ENCODE data around the gene CES1. TPM values are rescaled to one million over a fixed set of nuclear protein-coding genes. Genes with fewer than 3 reads are reported as not detected.
"Not testable (repeated sequence)": the region's sequence is repeated elsewhere in the genome, so short reads cannot be mapped to it uniquely, and the experiment has no call there.

CES1 gene
- total RNA-seq, 2 experiments from 2014 or later: not detected

- Mint-ChIP-seq H3K4me1 (ENCODE audit: low read depth) (no peaks in the 10 kb centered on the region), H3K27me3 (peaks cover 19% of the 10 kb centered on the region), H3K36me3 (ENCODE audit: low read depth) (no peaks in the 10 kb centered on the region), H3K9me3 (no peaks in the 10 kb centered on the region), H3K27ac (no peak overlapping the region), H3K4me3 (no peak overlapping the region)
- ChIA-PET CTCF (no interaction called here), POLR2A (no interaction called here)
- TF ChIP-seq CTCF (IDR thresholded peaks at IDR 0.05): no peak
- intact Hi-C loops (cut with micrococcal nuclease): no loop called here
- DNase-seq (no peak), ATAC-seq (no peak)
Observed at GRCh38 chr16:55817236-55817912, 15.5 kb downstream of the CES1 start.

GRCh38 chr16:55816222-55816621, 16.7 kb downstream of the CES1 start:
- POLR2A ChIA-PET; H3K27ac Mint-ChIP-seq; H3K9me3 Mint-ChIP-seq; H3K4me3 Mint-ChIP-seq; H3K4me1 Mint-ChIP-seq (ENCODE audit: low read depth); H3K36me3 Mint-ChIP-seq (ENCODE audit: low read depth); DNase-seq; ATAC-seq; CTCF ChIA-PET; intact Hi-C loops (cut with micrococcal nuclease): not testable (repeated sequence)
- peaks cover 17% of the 10 kb centered on the region for H3K27me3 Mint-ChIP-seq

- no peak for ATAC-seq
- Mint-ChIP-seq H3K4me3 (no peak overlapping the region), H3K27ac (no peak overlapping the region), H3K9me3 (no peaks in the 10 kb centered on the region), H3K4me1 (ENCODE audit: low read depth) (no peaks in the 10 kb centered on the region), H3K27me3 (peaks cover 18% of the 10 kb centered on the region), H3K36me3 (ENCODE audit: low read depth) (no peaks in the 10 kb centered on the region)
- intact Hi-C loops (cut with micrococcal nuclease): no loop called here
- ChIA-PET CTCF (no interaction called here), POLR2A (no interaction called here)
- DNase-seq: no peak
- TF ChIP-seq CTCF (IDR thresholded peaks at IDR 0.05): no peak
Observed at GRCh38 chr16:55815320-55815719, 17.6 kb downstream of the CES1 start.

- H3K4me3 Mint-ChIP-seq; H3K9me3 Mint-ChIP-seq; DNase-seq; H3K36me3 Mint-ChIP-seq (ENCODE audit: low read depth); CTCF ChIA-PET; POLR2A ChIA-PET; intact Hi-C loops (cut with micrococcal nuclease); H3K27ac Mint-ChIP-seq; H3K4me1 Mint-ChIP-seq (ENCODE audit: low read depth); ATAC-seq: not testable (repeated sequence)
- peaks cover 18% of the 10 kb centered on the region for H3K27me3 Mint-ChIP-seq
Observed at GRCh38 chr16:55814174-55814573, 18.7 kb downstream of the CES1 start.

GRCh38 chr16:55813730-55814129, 19.2 kb downstream of the CES1 start:
- POLR2A ChIA-PET; CTCF ChIA-PET; H3K4me3 Mint-ChIP-seq; DNase-seq; ATAC-seq; H3K36me3 Mint-ChIP-seq (ENCODE audit: low read depth); H3K4me1 Mint-ChIP-seq (ENCODE audit: low read depth); H3K27ac Mint-ChIP-seq; intact Hi-C loops (cut with micrococcal nuclease); H3K9me3 Mint-ChIP-seq: not testable (repeated sequence)
- H3K27me3 Mint-ChIP-seq: peaks cover 18% of the 10 kb centered on the region

- H3K27me3 Mint-ChIP-seq: peaks cover 19% of the 10 kb centered on the region
- CTCF ChIA-PET: no interaction called here
- POLR2A ChIA-PET: no interaction called here
- H3K27ac Mint-ChIP-seq: no peak overlapping the region
- no peak overlapping the region for H3K4me3 Mint-ChIP-seq
- no peak for TF ChIP-seq CTCF (IDR thresholded peaks at IDR 0.05)
- no peak for DNase-seq
- H3K36me3 Mint-ChIP-seq (ENCODE audit: low read depth): no peaks in the 10 kb centered on the region
- no peak for ATAC-seq
- no peaks in the 10 kb centered on the region for H3K9me3 Mint-ChIP-seq
- no peaks in the 10 kb centered on the region for H3K4me1 Mint-ChIP-seq (ENCODE audit: low read depth)
- intact Hi-C loops (cut with micrococcal nuclease): no loop called here
Observed at GRCh38 chr16:55812951-55813350, 19.9 kb downstream of the CES1 start.
